H1 (cell line): Measurements from ENCODE around the gene WNT11. TPM values are rescaled to one million over a fixed set of nuclear protein-coding genes. Genes with fewer than 3 reads are reported as not detected.

Experiments
- BCL11A ChIP-seq, 2 experiments: IDR thresholded peaks; one replicate each; pipeline ENCODE4 v1.6.1; 2011; ENCODE audit warnings: low read depth in 2 of 2, low read length in 2 of 2, mild to moderate bottlenecking in 2 of 2
- CBX5 ChIP-seq: fragments of 300-800, 300-1000 bp; sonication (generic); IDR thresholded peaks from 2 replicates; pipeline ENCODE4 v1.7.1; 2016; ENCODE audit warnings: antibody characterized with exemption, low read length, low read depth
- FOSL1 ChIP-seq: IDR thresholded peaks from 2 replicates; pipeline ENCODE4 v1.6.1; 2011; ENCODE audit warnings: mild to moderate bottlenecking, low read depth, low read length, moderate library complexity; ENCODE audit not compliant: insufficient read depth
- GABPA ChIP-seq: IDR thresholded peaks from 2 replicates; pipeline ENCODE4 v1.6.1; 2011; ENCODE audit warnings: mild to moderate bottlenecking, low read length, moderate library complexity, borderline replicate concordance; ENCODE audit not compliant: insufficient read depth
- KDM1A ChIP-seq: fragments of 200-600, 300-600 bp; sonication (generic); IDR thresholded peaks from 2 replicates; pipeline ENCODE4 v1.7.1; 2016; ENCODE audit warnings: mild to moderate bottlenecking, low read length, borderline replicate concordance
- KDM4A ChIP-seq: IDR thresholded peaks from one replicate; pipeline ENCODE4 v1.7.1; 2012; ENCODE audit warnings: low read depth, mild to moderate bottlenecking, moderate library complexity, low read length, inconsistent platforms; ENCODE audit not compliant: severe bottlenecking
- MAFK ChIP-seq: IDR thresholded peaks from 2 replicates; pipeline ENCODE4 v1.6.1; 2012; ENCODE audit warnings: low read depth, mild to moderate bottlenecking, improper control_type of control experiment, low read length
- PHF8 ChIP-seq: fragments of 200-600 bp; sonication (generic); conservative IDR thresholded peaks from 2 replicates; pipeline ENCODE4 v1.7.1; 2012; ENCODE audit warnings: low read depth, mild to moderate bottlenecking, inconsistent platforms, low read length, moderate library complexity
- POU5F1 ChIP-seq: IDR thresholded peaks from 2 replicates; pipeline ENCODE4 v1.6.1; 2011; ENCODE audit warnings: low read depth, mild to moderate bottlenecking, low read length, moderate library complexity
- RXRA ChIP-seq: IDR thresholded peaks from 2 replicates; pipeline ENCODE4 v1.6.1; 2011; ENCODE audit warnings: low read depth, mild to moderate bottlenecking, low read length, moderate library complexity; ENCODE audit not compliant: insufficient read depth
- SIN3A ChIP-seq, 2 experiments: IDR thresholded peaks in 1 of 2; conservative IDR thresholded peaks in 1 of 2; 2 replicates each; pipeline ENCODE4 v1.6.1; 2011 to 2012; ENCODE audit warnings: low read length in 2 of 2, improper control_type of control experiment in 1 of 2, low read depth in 1 of 2, mild to moderate bottlenecking in 1 of 2
- SP1 ChIP-seq: IDR thresholded peaks from 2 replicates; pipeline ENCODE4 v1.6.1; 2011; ENCODE audit warnings: low read depth, low read length
- SP2 ChIP-seq: IDR thresholded peaks from 2 replicates; pipeline ENCODE4 v1.6.1; 2012; ENCODE audit warnings: mild to moderate bottlenecking, low read length, inconsistent platforms
- TEAD4 ChIP-seq: IDR thresholded peaks from 2 replicates; pipeline ENCODE4 v1.6.1; 2012; ENCODE audit warnings: low read depth, low read length, inconsistent platforms, mixed read lengths
- YY1 ChIP-seq: IDR thresholded peaks from 2 replicates; pipeline ENCODE4 v1.6.1; 2011; ENCODE audit warnings: low read depth, mild to moderate bottlenecking, low read length
- ZNF274 ChIP-seq: IDR thresholded peaks from 2 replicates; pipeline ENCODE4 v1.7.0; 2012; ENCODE audit warnings: low read length, borderline replicate concordance; ENCODE audit errors: extremely low read depth
- polyA plus RNA-seq, 7 experiments: library from polyadenylated mRNA; depleted of rRNA in 3 of 7; stranded (reverse) in 5 of 7; unstranded in 2 of 7; fragments of >200 nt in 5 of 7; fragments of 200-250 nt in 2 of 7; gene quantifications; 1 replicate in 5 of 7; 2 replicates in 1 of 7; 4 replicates in 1 of 7; pipeline versions ENCODE4 v1.2.1 to v1.2.3, GENCODE V29; 2011 to 2013; ENCODE audit warnings: missing spikeins in 2 of 7, mixed read lengths in 2 of 7
- total RNA-seq: library from RNA; stranded (reverse); fragmentation: NEBNext Ultra II Directional; extraction: Animal tissue kit (Norgen Biotek cat#: 25700); gene quantifications from 2 replicates; pipeline ENCODE4 v1.2.1, GENCODE V29; 2021
- TF ChIP-seq, protein P1 (sequence below), 3 experiments: IDR thresholded peaks; 1 replicate in 2 of 3; 2 replicates in 1 of 3; pipeline versions ENCODE4 v1.5.1 to v1.6.1; 2011; ENCODE audit warnings: low read length in 3 of 3, mild to moderate bottlenecking in 3 of 3, inconsistent platforms in 2 of 3, low read depth in 1 of 3, moderate library complexity in 1 of 3; ENCODE audit not compliant: insufficient read depth in 1 of 3; ENCODE audit errors: control extremely low read depth in 1 of 3

The WNT11 gene
- total and polyA plus RNA-seq, 2 of the 8 experiments (the other 6 are each of a cell fraction or from before 2014, with no cell fraction given), result 0.11 to 0.45 TPM

DNA sequence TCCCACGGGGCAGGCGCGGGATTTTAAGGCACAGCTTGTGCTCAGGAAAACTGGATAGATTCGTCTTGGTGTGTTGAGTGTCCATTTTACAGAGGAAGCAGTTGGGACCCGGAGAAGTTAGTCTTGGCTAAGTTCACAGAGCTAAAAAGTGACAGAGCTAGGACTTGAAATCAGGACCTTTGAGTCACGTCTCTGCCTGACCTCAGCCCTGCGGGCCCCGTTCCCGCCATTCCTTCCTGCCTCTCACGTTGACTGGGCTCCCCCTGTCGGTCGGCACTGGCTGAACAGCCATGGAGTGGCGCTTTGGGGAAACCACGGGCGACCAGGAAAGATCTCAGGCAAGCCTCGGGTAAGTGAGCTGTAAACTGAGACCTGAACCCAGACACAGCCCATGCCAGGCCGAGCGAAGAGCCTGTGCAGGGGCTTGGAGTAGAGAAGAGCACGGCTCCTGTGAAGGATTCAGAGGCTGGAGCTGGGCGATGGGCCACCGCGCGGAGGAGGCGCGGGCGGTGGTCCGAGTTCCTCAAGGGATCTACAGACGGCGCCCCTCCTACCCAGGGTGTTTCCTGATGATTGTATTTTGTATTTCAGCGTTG, 54.1 kb downstream of the WNT11 start (continued):
- TF ChIP-seq ZNF274 (no peak), FOSL1 (no peak), MAFK (no peak), TEAD4 (no peak; the same call in 1 of the 2 replicates), KDM1A (peak; percentile 17; the same call in 1 of the 2 replicates), POU5F1 (no peak), RXRA (no peak), GABPA (0 out of 2 replicates have a peak, but pooled peaks have one; percentile 44), PHF8 (0 out of 2 replicates have a peak, but pooled peaks have one; percentile 37), SIN3A (conservative IDR thresholded peaks at IDR 0.05 in 1 of 2, IDR thresholded peaks at IDR 0.05 in 1 of 2; ENCODE audit: low read depth in 1 of 2, low read length in 2 of 2) (no peak), KDM4A (peak; percentile 75), SP1 (no peak), CBX5 (no peak), SP2 (no peak), YY1 (peak; percentile 89), BCL11A (IDR thresholded peaks at IDR 0.05; ENCODE audit: low read depth in 2 of 2, low read length in 2 of 2) (no peak)
- TF ChIP-seq, protein P1, sequence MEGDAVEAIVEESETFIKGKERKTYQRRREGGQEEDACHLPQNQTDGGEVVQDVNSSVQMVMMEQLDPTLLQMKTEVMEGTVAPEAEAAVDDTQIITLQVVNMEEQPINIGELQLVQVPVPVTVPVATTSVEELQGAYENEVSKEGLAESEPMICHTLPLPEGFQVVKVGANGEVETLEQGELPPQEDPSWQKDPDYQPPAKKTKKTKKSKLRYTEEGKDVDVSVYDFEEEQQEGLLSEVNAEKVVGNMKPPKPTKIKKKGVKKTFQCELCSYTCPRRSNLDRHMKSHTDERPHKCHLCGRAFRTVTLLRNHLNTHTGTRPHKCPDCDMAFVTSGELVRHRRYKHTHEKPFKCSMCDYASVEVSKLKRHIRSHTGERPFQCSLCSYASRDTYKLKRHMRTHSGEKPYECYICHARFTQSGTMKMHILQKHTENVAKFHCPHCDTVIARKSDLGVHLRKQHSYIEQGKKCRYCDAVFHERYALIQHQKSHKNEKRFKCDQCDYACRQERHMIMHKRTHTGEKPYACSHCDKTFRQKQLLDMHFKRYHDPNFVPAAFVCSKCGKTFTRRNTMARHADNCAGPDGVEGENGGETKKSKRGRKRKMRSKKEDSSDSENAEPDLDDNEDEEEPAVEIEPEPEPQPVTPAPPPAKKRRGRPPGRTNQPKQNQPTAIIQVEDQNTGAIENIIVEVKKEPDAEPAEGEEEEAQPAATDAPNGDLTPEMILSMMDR (IDR thresholded peaks at IDR 0.05; ENCODE audit: control extremely low read depth in 1 of 3, insufficient read depth in 1 of 3, low read depth in 1 of 3, low read length in 3 of 3), result peak; percentile 94 to 97 (median 97)
- TF ChIP-seq, all 59 proteins: peak for 22
